ENCODE measurements around the gene DNAH1.

Gene DNAH1

GRCh38 chr3:52291508-52292181 lies 24.5 kb upstream of the DNAH1 start:
- peak in 2 of 5 donors; percentile 19 to 32 for DNase-seq

- DNase-seq = no peak
These were observed 23.7 kb upstream of the DNAH1 start for GRCh38 chr3:52292247-52293065.

- no peak for DNase-seq
These were observed 22.4 kb upstream of the DNAH1 start for GRCh38 chr3:52293491-52294319.

GRCh38 chr3:52294320-52295150 lies 21.6 kb upstream of the DNAH1 start:
- DNase-seq = no peak

DNA sequence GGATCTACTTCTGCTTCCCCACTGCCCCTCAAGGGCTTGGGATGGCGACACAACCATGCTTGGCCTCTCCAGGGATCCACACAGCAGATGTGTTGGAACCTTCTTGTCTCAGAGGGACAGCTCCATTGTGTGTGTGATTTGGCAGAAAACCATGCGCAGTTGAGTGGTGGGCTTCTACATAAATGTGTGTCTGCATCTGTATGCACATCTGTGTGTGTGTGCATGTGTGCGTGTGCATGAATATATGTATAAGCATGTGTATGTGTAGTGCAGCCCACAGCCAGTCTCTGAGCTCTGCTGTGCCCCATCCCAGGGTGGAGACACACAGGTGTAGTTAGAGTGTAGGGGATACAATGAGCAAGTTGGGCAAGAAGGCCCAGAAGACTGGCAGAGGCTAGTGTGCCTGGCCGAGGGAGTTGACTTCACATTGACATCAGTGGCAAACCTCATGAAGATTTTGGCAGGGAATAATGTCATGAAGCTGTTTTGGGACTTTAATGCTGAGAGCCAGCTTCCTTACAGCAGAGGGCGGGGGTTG lies 20.4 kb upstream of the DNAH1 start:
- no peak for DNase-seq

- no peak for DNase-seq
These were observed 18.6 kb upstream of the DNAH1 start for GRCh38 chr3:52297242-52298148.

GRCh38 chr3:52298149-52299098 lies 17.7 kb upstream of the DNAH1 start:
- DNase-seq = no peak

DNA sequence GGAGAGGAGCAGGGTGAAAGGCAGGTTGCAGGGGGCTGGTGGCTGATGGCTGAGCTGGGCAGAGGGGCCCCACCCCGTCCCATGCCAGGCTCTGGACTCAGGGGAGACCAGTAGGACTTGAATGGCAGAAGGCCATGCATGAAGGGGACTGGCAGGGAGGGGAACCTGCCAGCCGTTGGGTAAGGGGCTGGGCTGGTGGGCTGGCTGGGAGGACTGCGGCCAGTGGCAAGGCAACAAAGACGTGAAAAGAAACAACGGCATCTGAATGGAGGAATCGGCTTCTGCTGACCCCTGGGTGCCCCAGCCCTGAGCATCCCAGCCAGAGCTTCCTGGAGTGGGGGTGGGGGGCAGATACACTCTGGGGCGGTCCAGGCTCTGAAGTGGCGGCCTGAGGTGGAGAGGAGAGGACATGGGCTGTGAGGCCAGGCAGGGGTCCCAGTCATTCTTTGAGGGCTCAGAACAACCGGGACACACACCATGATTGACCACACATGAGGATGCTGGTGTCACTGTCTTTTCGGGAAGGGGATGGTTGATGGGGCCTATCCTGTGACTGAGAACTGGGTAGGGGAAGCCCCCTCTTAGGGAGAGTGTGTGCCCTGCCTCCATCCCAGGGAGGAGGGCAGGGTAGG lies 16.8 kb upstream of the DNAH1 start:
- DNase-seq = no peak

DNA sequence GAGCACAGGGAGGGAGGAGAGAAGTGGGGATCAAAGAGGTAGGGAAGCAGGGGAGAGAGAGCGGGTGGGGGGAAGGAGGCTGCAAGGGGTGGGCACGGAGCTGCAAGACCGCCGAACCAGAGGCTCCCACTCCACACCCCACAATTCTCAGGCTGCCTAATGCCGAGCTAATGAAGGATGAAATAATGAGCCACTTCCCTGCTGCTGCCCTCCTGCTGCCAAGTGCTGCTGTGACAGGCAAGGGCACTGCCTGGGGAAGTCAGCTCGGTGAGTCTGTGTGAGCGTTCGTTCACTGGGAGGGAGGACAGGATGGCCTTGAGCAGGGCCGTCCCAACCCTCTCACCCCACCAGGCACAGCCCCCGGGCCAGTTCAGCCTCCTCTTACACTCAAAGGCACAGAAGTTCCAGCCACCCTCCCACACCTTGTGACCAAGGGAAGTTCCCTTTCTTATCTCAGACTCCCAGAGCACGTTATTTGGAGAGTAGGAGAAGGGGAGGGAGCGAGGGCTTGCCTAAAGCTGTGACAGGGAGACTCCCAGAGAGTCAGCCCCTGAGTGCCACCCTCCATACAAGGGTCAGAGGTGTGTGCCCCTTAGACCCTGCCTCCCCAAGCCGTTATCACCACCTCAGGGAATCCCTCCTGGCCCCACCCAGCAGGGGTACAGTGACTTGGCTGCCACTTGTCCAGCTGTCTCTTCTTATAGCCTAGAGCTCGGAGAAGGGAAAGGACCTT lies 16.1 kb upstream of the DNAH1 start:
- DNase-seq = no peak

GRCh38 chr3:52302426-52303145 lies 13.5 kb upstream of the DNAH1 start:
- no peak for DNase-seq

DNA sequence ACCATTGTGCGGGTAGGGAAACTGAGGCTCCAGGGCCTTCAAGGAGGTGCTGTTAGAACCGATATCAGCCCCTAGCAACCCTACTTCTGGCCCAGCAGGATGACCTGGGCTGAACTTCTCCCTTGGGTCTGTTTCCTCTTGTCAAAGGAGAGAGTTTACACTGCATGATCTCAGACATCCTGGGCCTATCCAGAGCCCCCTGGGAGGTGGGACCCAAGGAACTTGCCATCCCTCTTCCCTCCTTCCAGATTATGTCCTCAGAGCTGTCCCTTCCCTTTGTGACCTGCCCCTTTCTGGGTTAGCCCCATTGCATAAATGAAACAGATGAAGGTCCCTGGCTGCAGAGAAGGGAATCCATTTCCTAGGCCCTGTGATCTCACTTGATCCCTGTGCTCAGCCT lies 12.3 kb upstream of the DNAH1 start:
- DNase-seq = no peak

DNA sequence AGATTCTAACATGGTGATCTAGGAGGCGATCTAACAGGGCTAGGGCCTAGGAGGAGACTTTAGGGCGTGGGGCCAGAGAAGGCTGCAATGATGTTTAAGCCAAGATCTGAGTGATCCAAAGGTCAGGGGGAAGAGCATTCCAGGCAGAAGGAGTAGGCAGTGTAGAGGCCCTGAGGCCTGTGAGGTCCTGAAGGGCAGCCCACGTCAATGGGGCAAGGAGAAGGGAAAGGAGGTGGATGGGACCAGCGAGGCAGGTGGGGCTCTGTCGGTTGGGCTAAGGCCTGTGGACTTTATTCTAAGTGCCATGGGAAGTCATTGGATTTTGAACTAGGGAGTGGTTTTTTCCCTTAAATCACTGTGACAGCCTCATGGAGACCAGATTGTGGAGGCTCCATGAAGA lies 10.2 kb upstream of the DNAH1 start:
- DNase-seq = no peak

GRCh38 chr3:52306978-52307377 lies 9.1 kb upstream of the DNAH1 start:
- DNase-seq = no peak

DNA sequence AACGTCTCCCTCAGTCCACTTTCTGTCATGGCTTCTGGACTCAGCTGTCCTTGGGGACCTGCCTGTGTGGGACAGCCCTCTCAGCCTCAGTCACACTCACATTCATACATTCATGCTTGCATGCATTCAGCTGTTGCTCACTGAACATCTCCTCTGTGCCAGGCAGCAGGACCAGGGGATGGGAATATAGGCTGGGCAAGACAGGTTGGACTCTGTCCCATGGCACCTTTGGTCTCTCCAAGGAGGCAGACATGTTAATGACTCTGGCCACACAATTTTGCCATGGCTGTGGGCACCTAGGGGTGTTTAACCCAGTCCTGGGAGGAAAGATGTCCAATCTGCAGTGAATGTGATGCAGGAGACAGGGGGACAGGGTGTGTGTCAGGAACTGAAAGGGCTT lies 7.8 kb upstream of the DNAH1 start:
- DNase-seq = no peak

DNA sequence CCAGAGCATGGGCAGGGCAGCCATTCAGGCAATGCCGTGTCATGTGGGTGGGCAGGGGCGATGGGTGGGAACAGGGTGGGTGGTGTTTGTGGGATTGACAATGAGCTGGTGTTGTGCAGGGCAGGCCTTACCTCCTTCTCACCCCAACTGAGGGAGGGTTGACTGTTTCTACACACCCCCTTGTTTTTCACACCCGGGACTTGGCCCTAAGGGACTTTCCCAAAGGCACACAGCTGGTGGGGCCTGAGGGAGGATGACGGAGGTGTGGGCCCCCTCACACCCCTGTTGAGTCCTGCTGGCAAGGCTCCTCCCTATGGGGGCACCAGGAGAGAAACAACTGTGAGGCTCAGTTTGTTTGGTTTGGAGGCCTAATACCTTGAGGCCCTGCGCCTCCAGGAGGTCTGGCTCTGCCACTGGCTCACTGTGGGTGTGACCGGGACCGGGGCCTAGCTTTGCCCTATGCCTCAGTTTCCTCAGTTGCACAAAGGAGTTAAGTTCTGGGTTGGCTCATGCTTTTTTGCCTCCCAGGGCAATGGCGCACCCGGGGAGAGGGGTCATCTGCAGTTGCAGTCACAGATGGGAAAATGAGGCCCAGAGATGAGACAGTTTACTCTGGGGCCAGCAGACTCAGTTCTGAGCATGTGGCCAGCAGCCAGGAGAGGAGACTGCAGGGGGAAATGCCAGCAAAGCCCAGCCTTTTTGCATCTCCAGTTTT lies 5.1 kb upstream of the DNAH1 start:
- peak in 2 of 5 donors; percentile 11 to 33 for DNase-seq

GRCh38 chr3:52311576-52312119 lies 4.5 kb upstream of the DNAH1 start:
- no peak for DNase-seq

DNA sequence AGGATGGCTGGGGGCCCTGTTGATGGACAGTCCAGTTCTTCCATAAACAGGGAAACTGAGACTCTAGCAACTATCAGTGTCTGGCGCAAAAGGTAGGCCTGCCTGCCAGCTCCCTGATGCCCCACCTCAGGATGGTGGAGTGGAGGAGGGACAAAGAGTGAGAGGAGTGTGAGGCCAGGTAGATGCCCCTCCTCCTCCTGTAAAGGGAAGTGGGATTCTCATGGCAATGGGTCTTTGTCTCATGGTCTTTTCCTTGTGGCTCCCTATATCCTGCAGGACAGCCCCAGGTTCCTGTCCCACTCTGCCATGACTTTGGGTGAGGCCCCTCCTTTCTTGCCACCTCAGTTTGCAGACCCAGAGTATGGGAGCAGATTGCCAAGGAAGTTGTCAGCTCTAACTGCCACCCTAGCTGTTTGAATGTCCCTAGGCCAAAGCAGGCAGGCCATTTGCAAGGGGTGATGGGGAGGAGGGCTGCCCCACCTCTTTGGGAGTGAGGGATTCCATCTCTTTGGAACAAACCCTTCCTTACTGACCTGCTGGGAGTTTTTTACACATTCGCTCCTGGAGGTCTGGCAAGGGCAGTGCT lies 2.8 kb upstream of the DNAH1 start:
- no peak for DNase-seq
